ENCODE data around the gene BCL6B.

BCL6B gene

DNA sequence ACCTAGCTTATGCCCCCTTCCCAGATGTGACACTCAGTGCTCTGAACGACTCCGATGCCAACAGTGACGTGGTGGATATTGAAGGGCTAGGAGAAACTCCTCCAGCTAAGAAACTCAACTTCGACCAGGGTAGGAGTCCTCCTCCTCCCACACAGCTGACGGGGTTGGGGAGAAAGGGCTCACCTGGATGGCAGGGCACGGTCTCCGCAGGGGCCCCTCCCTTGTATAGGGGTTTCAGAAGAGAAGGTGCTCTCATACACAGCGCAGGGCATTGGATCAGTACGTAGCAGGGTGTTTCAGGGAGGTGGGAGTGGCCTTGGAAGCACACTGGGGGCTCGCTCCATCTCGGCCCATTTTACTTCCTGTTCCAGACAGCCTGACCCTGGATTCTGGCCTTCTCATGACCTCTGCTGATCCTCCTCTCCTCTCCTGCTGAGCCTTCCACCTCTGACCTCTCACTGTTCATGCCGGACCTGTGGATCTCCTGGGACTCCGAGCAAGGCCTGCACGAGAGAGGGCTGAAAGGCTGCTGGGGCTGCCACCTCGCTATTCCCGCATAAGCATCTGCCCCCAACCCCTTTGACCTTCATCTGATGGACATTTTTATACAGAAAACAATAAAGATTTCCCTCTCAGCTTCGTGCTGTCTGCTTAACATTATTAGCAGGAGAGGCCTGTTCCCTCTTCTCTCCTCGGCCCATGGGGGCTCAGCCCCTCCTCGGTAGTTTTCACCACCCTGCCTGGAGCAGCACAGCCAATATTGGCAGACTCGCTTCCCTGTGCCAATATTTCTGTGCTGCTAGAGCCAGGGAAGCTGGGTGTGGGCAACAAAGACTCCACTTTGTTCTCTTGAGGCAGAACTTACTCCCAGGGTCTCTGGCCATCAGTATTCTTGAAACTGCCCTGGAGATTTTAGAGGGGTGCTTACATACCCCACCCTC is 5.7 kb upstream of the BCL6B start:
- H3K4me1 Mint-ChIP-seq (ENCODE audit: low read depth), result peaks cover 49% of the 10 kb centered on the region
- DNase-seq, result no peak
- no peaks in the 10 kb centered on the region for H3K9me3 Mint-ChIP-seq
- peak overlapping the region; percentile 98 for H3K27ac Mint-ChIP-seq
- peak overlapping the region; percentile 98 for H3K4me3 Mint-ChIP-seq
- peaks cover 52% of the 10 kb centered on the region for H3K36me3 Mint-ChIP-seq (ENCODE audit: low read depth)
- no peaks in the 10 kb centered on the region for H3K27me3 Mint-ChIP-seq

DNA sequence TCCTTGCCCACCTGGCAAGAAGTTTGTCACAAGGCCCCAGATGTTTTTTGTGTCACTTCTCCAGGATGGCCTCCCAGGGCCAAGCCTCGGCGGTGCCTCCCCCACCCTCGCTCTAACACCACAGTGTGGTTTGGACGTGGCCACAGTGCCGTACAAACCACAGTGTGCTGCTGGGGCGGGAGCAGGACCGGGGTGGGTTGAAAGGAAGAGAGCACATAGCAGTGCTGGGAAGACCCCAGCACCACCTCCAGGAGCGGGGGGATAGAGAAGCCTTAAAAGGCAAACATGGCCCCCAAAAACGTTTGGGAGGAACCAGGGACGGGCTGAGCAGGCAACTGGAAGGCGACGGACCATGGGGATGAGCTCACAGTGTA is 5.0 kb upstream of the BCL6B start:
- no peak for DNase-seq
- H3K4me1 Mint-ChIP-seq (ENCODE audit: low read depth), result peaks cover 54% of the 10 kb centered on the region
- H3K4me3 Mint-ChIP-seq, result no peak overlapping the region
- no peaks in the 10 kb centered on the region for H3K9me3 Mint-ChIP-seq
- H3K36me3 Mint-ChIP-seq (ENCODE audit: low read depth), result peaks cover 48% of the 10 kb centered on the region
- H3K27me3 Mint-ChIP-seq, result peaks cover 4% of the 10 kb centered on the region
- peak overlapping the region; percentile 9 for H3K27ac Mint-ChIP-seq

DNA sequence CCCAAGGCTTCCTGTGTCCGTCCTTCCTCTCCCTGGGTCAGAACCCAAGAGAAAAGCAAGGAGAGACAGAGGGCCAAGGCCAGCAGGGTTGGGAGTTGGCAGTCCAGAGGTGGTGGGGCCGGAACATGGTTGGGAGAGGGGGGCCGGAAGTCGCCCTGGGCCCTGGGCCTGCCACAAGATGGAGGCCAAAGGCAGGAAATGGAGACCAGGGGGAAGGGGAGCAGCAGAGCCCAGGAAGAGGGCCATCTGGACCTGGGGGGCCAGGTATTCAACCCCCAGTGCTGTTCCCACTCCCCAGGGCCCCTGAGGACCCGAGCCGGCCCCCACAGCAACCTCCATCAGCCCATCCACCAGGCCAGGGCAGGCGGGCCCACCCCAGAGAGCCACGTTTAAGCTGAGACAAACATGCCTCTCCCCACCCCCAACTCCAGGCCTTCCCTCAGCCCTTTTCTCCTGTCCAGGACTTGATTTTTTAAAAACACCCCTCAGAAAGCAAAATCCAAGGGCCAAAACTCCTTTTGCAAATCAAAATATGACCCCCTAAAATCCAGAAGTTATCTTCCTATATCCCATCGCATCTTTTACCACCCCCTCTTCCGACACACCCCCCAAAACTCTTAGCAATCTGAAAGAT is 4.4 kb upstream of the BCL6B start:
- Mint-ChIP-seq H3K36me3 (ENCODE audit: low read depth) (peaks cover 41% of the 10 kb centered on the region), H3K9me3 (no peaks in the 10 kb centered on the region), H3K4me1 (ENCODE audit: low read depth) (peaks cover 59% of the 10 kb centered on the region), H3K4me3 (no peak overlapping the region), H3K27me3 (peaks cover 9% of the 10 kb centered on the region), H3K27ac (no peak overlapping the region)
- DNase-seq, result no peak

DNA sequence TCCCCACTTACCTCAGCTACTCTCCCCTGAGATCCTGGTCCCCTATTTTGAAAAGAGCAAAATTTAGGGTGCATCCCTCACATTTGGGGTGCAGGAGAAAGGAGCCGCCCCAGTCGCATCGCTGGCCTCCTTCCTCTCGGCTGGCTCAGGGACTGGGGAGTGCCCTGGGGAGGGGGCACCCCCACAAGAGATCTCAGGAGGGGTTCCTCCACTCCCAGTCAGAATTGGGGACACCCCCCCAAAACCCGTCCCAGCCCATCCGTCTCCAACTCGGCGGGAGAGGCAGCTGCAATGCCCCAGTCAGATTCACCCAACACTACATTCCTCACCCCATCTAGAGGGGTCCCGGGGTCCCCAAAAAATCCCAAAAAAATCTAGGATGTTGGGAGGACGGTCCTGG is 3.5 kb upstream of the BCL6B start:
- H3K9me3 Mint-ChIP-seq, result no peaks in the 10 kb centered on the region
- H3K27ac Mint-ChIP-seq, result no peak overlapping the region
- H3K4me3 Mint-ChIP-seq, result no peak overlapping the region
- H3K36me3 Mint-ChIP-seq (ENCODE audit: low read depth), result peaks cover 32% of the 10 kb centered on the region
- peaks cover 11% of the 10 kb centered on the region for H3K27me3 Mint-ChIP-seq
- peaks cover 64% of the 10 kb centered on the region for H3K4me1 Mint-ChIP-seq (ENCODE audit: low read depth)
- no peak for DNase-seq

DNA sequence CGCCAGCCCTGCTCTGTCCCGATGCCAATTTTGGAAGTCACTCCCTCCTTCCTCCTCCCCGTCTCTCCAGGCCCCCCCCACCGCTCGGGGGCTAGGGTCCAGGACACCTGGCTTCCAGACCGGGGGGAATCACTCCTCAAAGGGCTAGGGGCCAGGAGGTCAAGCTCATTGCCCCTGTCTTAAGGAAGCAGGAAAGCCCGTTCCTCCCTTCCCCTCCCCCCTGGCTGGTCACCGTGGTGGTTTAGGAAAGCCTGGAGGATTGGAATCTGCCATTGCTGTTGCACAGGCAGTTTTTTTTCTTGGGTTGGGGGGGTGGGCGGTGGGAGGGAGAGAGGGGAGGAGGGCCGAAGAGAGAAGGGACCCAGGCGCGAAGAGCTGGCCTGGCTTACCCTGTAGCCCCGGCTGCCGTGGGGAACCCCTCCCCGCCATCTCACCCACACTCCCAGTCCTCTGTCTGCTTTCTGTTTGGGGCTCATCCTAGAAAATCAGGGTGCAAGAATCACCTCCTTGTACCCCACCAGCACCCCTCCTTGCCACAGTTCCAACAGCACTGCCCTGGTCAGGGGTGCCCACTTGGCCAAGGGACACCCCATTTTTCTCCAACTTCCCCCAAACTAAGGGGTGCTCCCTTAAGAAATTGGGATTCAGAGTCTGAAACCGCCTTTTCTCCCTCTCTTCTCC is 2.9 kb upstream of the BCL6B start:
- no peak overlapping the region for H3K27ac Mint-ChIP-seq
- peaks cover 64% of the 10 kb centered on the region for H3K4me1 Mint-ChIP-seq (ENCODE audit: low read depth)
- no peak overlapping the region for H3K4me3 Mint-ChIP-seq
- no peaks in the 10 kb centered on the region for H3K9me3 Mint-ChIP-seq
- no peak for DNase-seq
- H3K36me3 Mint-ChIP-seq (ENCODE audit: low read depth), result peaks cover 30% of the 10 kb centered on the region
- H3K27me3 Mint-ChIP-seq, result peaks cover 11% of the 10 kb centered on the region

DNA sequence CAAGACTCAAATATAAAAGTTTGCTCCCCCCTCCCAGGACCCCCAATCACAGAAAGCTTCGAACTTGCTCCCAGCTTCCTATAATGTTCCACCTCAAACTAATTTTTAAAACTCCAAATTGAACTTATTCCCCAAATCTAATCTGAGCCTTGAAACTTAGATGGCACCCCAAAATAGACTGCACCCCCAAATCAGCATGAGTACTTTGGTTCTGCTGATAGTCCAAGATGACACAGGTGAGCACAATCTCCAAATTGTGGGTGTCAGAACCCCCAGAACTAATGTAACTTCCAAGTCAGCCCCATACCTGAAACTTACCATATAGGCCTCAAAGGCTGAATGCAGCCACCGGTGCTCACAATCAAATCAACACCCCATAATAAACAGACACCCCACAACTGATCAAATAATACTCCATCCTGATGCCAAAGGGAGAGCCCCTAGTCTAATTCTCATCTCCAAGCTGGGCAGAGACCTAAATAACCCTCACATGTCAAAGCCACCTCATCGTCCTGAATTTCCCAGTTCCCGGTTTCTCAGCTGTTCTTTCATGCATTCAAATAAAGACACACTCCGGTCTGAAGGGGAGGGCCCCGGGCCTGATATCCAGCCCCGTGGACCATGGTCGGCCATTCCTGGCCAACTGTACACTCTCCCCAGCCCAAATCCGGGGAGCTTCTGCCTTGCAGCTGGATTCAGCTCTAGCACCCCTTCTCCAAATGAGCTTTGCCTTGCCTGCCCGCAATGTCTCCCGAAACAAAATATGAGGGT is 1.8 kb upstream of the BCL6B start:
- Mint-ChIP-seq H3K4me1 (ENCODE audit: low read depth) (peaks cover 53% of the 10 kb centered on the region), H3K27ac (no peak overlapping the region), H3K4me3 (no peak overlapping the region), H3K27me3 (peaks cover 11% of the 10 kb centered on the region), H3K36me3 (ENCODE audit: low read depth) (peaks cover 18% of the 10 kb centered on the region), H3K9me3 (no peaks in the 10 kb centered on the region)
- no peak for DNase-seq

DNA sequence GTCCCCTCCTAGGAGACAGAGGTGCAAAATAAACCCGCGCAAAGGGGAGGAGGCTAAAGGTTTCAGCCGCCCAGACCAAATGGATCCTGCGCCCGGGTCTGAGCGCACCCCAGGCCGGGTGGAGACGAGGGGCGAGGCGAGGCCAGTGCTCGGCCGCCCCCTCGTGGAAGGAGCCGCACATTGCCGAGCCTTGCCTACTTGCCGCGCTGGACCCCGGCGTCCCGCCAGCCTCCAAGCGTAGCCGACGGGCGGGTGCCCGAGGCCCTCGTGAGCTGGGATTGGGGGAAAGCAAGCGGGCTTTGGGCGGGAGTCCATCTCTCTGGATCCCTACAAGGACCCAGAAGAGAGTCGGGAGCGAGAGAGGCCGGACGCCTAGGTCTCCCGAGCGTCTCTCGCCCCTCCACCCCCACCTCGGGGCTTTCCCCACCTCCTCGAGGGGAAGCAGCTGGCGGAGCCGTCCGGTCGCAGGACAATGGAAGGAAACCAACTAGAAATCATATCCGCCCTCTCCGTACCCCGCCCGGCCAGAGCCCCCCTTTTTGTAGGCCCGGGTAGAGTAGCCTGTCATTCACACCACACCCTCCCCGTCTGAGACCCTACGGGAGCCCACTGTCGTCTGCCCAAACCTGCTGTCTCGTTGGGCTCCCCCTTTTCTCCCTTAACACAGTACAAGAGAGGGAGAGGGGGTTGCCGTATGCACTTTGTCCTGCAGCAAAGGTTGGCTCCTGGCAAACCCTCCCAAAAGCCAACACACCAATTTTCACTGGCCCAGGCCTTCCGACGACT is 664 bp upstream of the BCL6B start:
- peaks cover 42% of the 10 kb centered on the region for H3K4me1 Mint-ChIP-seq (ENCODE audit: low read depth)
- peaks cover 7% of the 10 kb centered on the region for H3K36me3 Mint-ChIP-seq (ENCODE audit: low read depth)
- peak overlapping the region; percentile 44 for H3K4me3 Mint-ChIP-seq
- H3K9me3 Mint-ChIP-seq, result no peaks in the 10 kb centered on the region
- H3K27ac Mint-ChIP-seq, result no peak overlapping the region
- peaks cover 11% of the 10 kb centered on the region for H3K27me3 Mint-ChIP-seq
- peak; percentile 90 for DNase-seq

DNA sequence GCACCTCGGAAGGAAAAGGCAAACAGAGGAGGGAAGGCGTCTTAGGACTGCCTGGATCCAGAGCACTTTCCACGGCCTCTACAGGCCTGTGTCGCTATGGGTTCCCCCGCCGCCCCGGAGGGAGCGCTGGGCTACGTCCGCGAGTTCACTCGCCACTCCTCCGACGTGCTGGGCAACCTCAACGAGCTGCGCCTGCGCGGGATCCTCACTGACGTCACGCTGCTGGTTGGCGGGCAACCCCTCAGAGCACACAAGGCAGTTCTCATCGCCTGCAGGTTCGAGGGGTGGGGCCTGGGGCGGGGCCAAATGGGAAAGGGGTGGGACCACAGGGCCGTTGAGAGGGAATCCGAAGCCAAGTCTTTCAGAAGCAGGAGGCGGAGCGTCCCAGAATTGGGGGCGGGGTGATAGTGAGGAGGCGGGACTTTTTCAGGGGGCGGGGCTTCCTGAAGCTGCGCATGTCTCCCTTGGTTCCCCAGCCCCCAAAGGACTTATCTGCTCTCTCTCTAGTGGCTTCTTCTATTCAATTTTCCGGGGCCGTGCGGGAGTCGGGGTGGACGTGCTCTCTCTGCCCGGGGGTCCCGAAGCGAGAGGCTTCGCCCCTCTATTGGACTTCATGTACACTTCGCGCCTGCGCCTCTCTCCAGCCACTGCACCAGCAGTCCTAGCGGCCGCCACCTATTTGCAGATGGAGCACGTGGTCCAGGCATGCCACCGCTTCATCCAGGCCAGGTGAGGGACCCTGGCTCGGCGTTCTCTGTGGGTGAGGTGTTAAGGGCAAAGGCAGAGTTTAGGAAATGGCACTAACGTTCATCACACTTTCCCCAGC is 939 bp downstream of the BCL6B start:
- H3K9me3 Mint-ChIP-seq, result no peaks in the 10 kb centered on the region
- H3K36me3 Mint-ChIP-seq (ENCODE audit: low read depth), result no peaks in the 10 kb centered on the region
- peak; percentile 97 for DNase-seq
- peak overlapping the region; percentile 46 for H3K4me3 Mint-ChIP-seq
- H3K27me3 Mint-ChIP-seq, result peaks cover 11% of the 10 kb centered on the region
- peak overlapping the region; percentile 77 for H3K27ac Mint-ChIP-seq
- peaks cover 29% of the 10 kb centered on the region for H3K4me1 Mint-ChIP-seq (ENCODE audit: low read depth)

DNA sequence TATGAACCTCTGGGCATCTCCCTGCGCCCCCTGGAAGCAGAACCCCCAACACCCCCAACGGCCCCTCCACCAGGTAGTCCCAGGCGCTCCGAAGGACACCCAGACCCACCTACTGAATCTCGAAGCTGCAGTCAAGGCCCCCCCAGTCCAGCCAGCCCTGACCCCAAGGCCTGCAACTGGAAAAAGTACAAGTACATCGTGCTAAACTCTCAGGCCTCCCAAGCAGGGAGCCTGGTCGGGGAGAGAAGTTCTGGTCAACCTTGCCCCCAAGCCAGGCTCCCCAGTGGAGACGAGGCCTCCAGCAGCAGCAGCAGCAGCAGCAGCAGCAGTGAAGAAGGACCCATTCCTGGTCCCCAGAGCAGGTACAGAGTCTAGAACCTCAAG is 1.5 kb downstream of the BCL6B start:
- DNase-seq, result no peak
- Mint-ChIP-seq H3K27ac (peak overlapping the region; percentile 22), H3K4me1 (ENCODE audit: low read depth) (peaks cover 34% of the 10 kb centered on the region), H3K27me3 (peaks cover 11% of the 10 kb centered on the region), H3K9me3 (no peaks in the 10 kb centered on the region), H3K4me3 (no peak overlapping the region), H3K36me3 (ENCODE audit: low read depth) (no peaks in the 10 kb centered on the region)

DNA sequence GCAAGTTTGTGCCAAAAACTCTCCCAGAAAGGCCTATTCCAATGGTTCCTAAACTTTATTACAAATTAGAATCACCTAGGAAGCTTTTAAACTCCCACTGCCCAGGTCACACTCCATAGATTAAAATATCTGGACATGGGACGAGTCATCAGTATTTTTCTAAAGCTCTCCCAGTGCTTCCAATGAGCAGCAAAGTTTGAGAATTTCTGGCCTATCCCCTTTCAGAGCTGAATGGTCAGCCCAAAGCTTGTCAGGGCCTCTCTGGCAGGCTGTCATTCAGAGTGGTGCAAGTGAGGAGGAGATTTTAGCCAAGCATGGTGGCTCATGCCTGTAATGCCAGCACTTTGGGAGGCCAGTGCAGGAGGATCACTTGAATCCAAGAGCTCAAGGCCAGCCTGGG is 2.4 kb downstream of the BCL6B start:
- no peak overlapping the region for H3K4me3 Mint-ChIP-seq
- no peaks in the 10 kb centered on the region for H3K36me3 Mint-ChIP-seq (ENCODE audit: low read depth)
- peaks cover 42% of the 10 kb centered on the region for H3K4me1 Mint-ChIP-seq (ENCODE audit: low read depth)
- no peak for DNase-seq
- no peaks in the 10 kb centered on the region for H3K9me3 Mint-ChIP-seq
- H3K27me3 Mint-ChIP-seq, result peaks cover 11% of the 10 kb centered on the region
- H3K27ac Mint-ChIP-seq, result no peak overlapping the region

DNA sequence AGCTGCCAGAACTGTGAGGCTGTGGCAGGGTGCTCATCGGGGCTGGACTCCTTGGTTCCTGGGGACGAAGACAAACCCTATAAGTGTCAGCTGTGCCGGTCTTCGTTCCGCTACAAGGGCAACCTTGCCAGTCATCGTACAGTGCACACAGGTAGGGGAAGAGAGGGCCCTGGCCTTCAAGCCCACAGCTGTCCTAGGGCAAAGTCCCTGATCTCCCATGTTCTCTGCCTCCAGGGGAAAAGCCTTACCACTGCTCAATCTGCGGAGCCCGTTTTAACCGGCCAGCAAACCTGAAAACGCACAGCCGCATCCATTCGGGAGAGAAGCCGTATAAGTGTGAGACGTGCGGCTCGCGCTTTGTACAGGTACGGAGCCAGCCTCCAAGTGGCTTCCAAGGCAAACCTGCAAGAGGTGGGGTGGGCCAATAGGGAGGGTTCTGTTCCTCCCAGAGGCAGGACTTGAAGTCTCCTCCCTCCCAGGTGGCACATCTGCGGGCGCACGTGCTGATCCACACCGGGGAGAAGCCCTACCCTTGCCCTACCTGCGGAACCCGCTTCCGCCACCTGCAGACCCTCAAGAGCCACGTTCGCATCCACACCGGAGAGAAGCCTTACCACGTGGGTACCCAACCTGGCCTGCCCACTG is 3.7 kb downstream of the BCL6B start:
- H3K27ac Mint-ChIP-seq, result no peak overlapping the region
- H3K36me3 Mint-ChIP-seq (ENCODE audit: low read depth), result no peaks in the 10 kb centered on the region
- peaks cover 47% of the 10 kb centered on the region for H3K4me1 Mint-ChIP-seq (ENCODE audit: low read depth)
- no peak for DNase-seq
- no peak overlapping the region for H3K4me3 Mint-ChIP-seq
- H3K9me3 Mint-ChIP-seq, result peaks cover 2% of the 10 kb centered on the region
- H3K27me3 Mint-ChIP-seq, result peaks cover 11% of the 10 kb centered on the region

DNA sequence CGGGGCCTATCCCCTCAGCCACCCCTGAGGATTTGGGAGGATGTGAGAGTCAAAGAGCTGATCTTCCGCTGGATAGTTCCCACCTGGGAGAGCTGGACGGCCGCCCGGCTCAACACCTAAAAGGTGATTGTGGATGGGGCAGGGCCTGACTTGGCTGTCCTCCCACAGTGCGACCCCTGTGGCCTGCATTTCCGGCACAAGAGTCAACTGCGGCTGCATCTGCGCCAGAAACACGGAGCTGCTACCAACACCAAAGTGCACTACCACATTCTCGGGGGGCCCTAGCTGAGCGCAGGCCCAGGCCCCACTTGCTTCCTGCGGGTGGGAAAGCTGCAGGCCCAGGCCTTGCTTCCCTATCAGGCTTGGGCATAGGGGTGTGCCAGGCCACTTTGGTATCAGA is 4.5 kb downstream of the BCL6B start:
- Mint-ChIP-seq H3K4me3 (no peak overlapping the region), H3K36me3 (ENCODE audit: low read depth) (no peaks in the 10 kb centered on the region), H3K27me3 (peaks cover 11% of the 10 kb centered on the region), H3K9me3 (peaks cover 2% of the 10 kb centered on the region), H3K27ac (no peak overlapping the region), H3K4me1 (ENCODE audit: low read depth) (peaks cover 46% of the 10 kb centered on the region)
- no peak for DNase-seq

DNA sequence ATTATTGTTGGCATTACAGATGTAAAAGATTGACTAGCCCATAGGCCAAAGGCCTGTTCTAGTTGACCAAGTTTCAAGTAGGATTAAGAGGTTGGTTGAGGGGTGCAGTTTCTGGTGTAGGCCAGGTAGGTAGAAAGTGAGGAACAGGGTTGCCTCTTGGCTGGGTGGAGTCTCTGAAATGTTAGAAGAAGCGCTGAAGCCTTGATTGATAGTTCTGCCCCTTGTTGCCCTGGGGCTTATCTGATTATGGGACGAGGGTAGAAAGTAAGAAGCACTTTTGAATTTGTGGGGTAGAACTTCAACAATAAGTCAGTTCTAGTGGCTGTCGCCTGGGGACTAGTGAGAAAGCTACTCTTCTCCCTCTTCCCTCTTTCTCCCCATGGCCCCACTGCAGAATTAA is 6.2 kb downstream of the BCL6B start:
- H3K4me3 Mint-ChIP-seq, result no peak overlapping the region
- H3K4me1 Mint-ChIP-seq (ENCODE audit: low read depth), result peaks cover 45% of the 10 kb centered on the region

More for the DNA sequence above, 6.2 kb downstream of the BCL6B start:
- DNase-seq, result no peak
- Mint-ChIP-seq H3K27ac (peak overlapping the region; percentile 86), H3K36me3 (ENCODE audit: low read depth) (no peaks in the 10 kb centered on the region), H3K27me3 (no peaks in the 10 kb centered on the region), H3K9me3 (peaks cover 2% of the 10 kb centered on the region)
